HCT116 (cell line): Measurements from ENCODE around the gene PPP2R5D.

ENCODE experiments used
- ELF1 ChIP-seq: IDR thresholded peaks from 2 replicates; pipeline ENCODE4 v1.6.1; 2012; ENCODE audit warnings: low read depth, borderline replicate concordance
- POLR2AphosphoS5 ChIP-seq: IDR thresholded peaks from 2 replicates; pipeline ENCODE4 v1.6.1; 2011; ENCODE audit warnings: mild to moderate bottlenecking, low read depth, low read length, moderate library complexity
- TCF7L2 ChIP-seq: IDR thresholded peaks from 2 replicates; pipeline ENCODE4 v1.7.0; 2011; ENCODE audit warnings: borderline replicate concordance, inconsistent platforms; ENCODE audit not compliant: insufficient read depth, insufficient read length; ENCODE audit errors: extremely low read depth
- ZFX ChIP-seq: fragments of 450-650 bp; IDR thresholded peaks from 2 replicates; pipeline ENCODE4 v1.6.1; 2017
- TF ChIP-seq, protein P1 (sequence below), 3 experiments: fragments of 200-600 bp in 1 of 3; sonication (generic) in 1 of 3; IDR thresholded peaks in 2 of 3; conservative IDR thresholded peaks in 1 of 3; 2 replicates each; pipeline ENCODE4 v1.5.1; 2012 to 2017; ENCODE audit warnings: low read depth in 2 of 3, low read length in 2 of 3, antibody characterized with exemption in 1 of 3, borderline replicate concordance in 1 of 3, control low read depth in 1 of 3, mild to moderate bottlenecking in 1 of 3, mixed read lengths in 1 of 3, mixed run types in 1 of 3, moderate library complexity in 1 of 3; ENCODE audit not compliant: insufficient read depth in 1 of 3

DNA sequence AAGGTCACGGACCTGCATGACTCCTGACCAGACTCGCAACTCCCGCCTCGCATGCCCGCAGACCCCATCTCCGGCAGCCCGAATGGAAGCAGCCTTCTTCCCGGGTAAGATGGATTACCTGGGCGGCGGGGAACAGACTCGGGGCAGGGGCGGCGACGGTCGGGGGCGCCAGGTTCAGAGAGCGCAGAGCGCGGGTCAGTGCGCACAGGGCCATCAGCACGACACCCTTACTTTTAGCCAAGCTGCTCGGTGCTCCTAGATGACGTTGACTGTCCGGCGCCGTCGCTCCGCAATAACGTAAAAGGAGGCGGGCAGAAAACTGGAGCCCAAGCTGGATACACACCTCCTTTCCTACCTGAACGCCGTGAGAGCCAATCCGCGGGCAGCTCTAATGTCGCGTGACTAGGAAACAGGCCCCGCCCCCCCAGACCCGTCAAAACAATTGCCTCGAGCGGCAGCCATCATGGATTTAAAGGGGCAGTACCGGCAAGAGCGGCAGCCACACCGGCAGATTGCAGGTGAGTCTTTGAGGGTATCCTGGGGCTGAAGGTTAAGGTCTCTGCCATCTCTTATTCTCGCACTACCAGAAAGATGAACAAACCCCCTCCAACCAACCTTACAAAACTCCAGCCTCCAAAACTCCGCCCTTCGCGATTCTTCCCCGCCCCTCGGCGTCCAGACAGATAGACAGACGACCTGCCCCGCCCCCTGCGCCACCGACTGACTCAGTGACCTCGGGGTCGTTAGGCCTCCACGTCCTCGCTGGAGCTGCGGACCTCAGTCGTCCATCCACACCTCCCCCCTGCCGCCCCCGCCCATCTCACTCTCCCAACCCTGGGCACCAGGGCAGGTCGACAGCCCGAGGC is 75.0 kb downstream of the PPP2R5D start, which contains the start of the genes KLC4 and MRPL2:
- peak; percentile 22; the same call in 1 of the 2 replicates for TF ChIP-seq ZFX
- TF ChIP-seq, protein P1, sequence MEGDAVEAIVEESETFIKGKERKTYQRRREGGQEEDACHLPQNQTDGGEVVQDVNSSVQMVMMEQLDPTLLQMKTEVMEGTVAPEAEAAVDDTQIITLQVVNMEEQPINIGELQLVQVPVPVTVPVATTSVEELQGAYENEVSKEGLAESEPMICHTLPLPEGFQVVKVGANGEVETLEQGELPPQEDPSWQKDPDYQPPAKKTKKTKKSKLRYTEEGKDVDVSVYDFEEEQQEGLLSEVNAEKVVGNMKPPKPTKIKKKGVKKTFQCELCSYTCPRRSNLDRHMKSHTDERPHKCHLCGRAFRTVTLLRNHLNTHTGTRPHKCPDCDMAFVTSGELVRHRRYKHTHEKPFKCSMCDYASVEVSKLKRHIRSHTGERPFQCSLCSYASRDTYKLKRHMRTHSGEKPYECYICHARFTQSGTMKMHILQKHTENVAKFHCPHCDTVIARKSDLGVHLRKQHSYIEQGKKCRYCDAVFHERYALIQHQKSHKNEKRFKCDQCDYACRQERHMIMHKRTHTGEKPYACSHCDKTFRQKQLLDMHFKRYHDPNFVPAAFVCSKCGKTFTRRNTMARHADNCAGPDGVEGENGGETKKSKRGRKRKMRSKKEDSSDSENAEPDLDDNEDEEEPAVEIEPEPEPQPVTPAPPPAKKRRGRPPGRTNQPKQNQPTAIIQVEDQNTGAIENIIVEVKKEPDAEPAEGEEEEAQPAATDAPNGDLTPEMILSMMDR (IDR thresholded peaks at IDR 0.05 in 2 of 3, conservative IDR thresholded peaks at IDR 0.05 in 1 of 3; ENCODE audit: borderline replicate concordance in 1 of 3, insufficient read depth in 1 of 3, low read depth in 2 of 3, low read length in 2 of 3), result no peak
- peak; percentile 95 for TF ChIP-seq POLR2AphosphoS5
- TF ChIP-seq ELF1, result no peak
- no peak for TF ChIP-seq TCF7L2
